SK-N-MC (cell line): ENCODE measurements around the gene WBP11.
"Not testable (repeated sequence)": the region's sequence is repeated elsewhere in the genome, so short reads cannot be mapped to it uniquely, and the experiment has no call there.

Source experiments
- EZH2 ChIP-seq: fragments of 200-600 bp; sonication (generic); IDR thresholded peaks from one replicate; pipeline ENCODE4 v1.6.1; 2017; ENCODE audit warnings: antibody characterized with exemption
- FOXP2 ChIP-seq: optimal IDR thresholded peaks from 2 replicates; pipeline ENCODE3; 2011; ENCODE audit warnings: mild to moderate bottlenecking, moderate library complexity; ENCODE audit not compliant: insufficient read depth; ENCODE audit errors: extremely low read length, control extremely low read depth
- POLR2AphosphoS5 ChIP-seq: IDR thresholded peaks from 2 replicates; pipeline ENCODE4 v1.6.1; 2012; ENCODE audit warnings: mild to moderate bottlenecking, low read depth, low read length, borderline replicate concordance

- TF ChIP-seq EZH2, POLR2AphosphoS5, FOXP2: not testable (repeated sequence)
Observed at GRCh38 chr12:14766020-14766419, 37.3 kb downstream of the WBP11 start.
